Uterus (tissue), 4 donors: ENCODE results near the gene CLDN24. TPM values are rescaled to one million over a fixed set of nuclear protein-coding genes. Genes with fewer than 3 reads are reported as not detected.

Experiments
- DNase-seq, 2 donors: peaks; one replicate each; pipeline ENCODE4 v3.0.0-alpha.2; 2019 to 2020
- H3K27ac ChIP-seq, 2 donors: fragments of 200-600 bp; sonication (generic); 1 replicate in 1 of 2; 2 replicates in 1 of 2; pipeline ENCODE4 v1.5.1; 2016 to 2018
- H3K27me3 ChIP-seq, 2 donors: fragments of 200-600 bp; sonication (generic); one replicate each; pipeline ENCODE4 v1.5.1; 2018 to 2019; ENCODE audit warnings: control low read depth in 1 of 2
- H3K36me3 ChIP-seq, 2 donors: fragments of 200-600 bp; sonication (generic); one replicate each; pipeline ENCODE4 v1.5.1; 2019; ENCODE audit warnings: control low read depth in 1 of 2
- H3K4me1 ChIP-seq, 2 donors: fragments of 200-600 bp; sonication (generic); one replicate each; pipeline ENCODE4 v1.5.1; 2018 to 2019; ENCODE audit warnings: control low read depth in 1 of 2
- H3K4me3 ChIP-seq, 2 donors: fragments of 200-600 bp; sonication (generic); 1 replicate in 1 of 2; 2 replicates in 1 of 2; pipeline ENCODE4 v1.5.1; 2018 to 2019; ENCODE audit warnings: mild to moderate bottlenecking in 1 of 2
- H3K9me3 ChIP-seq, 2 donors: fragments of 200-600 bp; sonication (generic); one replicate each; pipeline ENCODE4 v1.5.1; 2019; ENCODE audit warnings: control low read depth in 1 of 2
- POLR2A ChIP-seq, 2 donors: fragments of 450-650 bp; IDR thresholded peaks; one replicate each; pipeline ENCODE4 v1.6.1; 2016; ENCODE audit warnings: antibody characterized with exemption in 2 of 2, mild to moderate bottlenecking in 1 of 2, moderate library complexity in 1 of 2
- intact Hi-C: fragments of 100-400 bp; cut with DNase I; formaldehyde crosslinking; loops from one replicate; pipeline ENCODE4 v1.15.1; 2023; ENCODE audit warnings: low total_unique reads
- total RNA-seq, 4 donors: library from RNA; depleted of rRNA in 3 of 4; stranded (reverse); fragments of >200 nt in 3 of 4; gene quantifications; one replicate each; pipeline versions ENCODE4 v1.1.0 to v1.2.4, GENCODE V29; 2014 to 2023
- TF ChIP-seq, protein P1 (sequence below), 4 experiments: fragments of 200-600 bp in 2 of 4; fragments of 450-650 bp in 2 of 4; sonication (generic) in 2 of 4; IDR thresholded peaks; one replicate each; pipeline ENCODE4 v1.5.1; 2016 to 2019; ENCODE audit warnings: antibody characterized with exemption in 4 of 4, mild to moderate bottlenecking in 2 of 4, moderate library complexity in 1 of 4
- donor health status: DM: yes; HTN: yes; CAD: no.

The CLDN24 gene
- total RNA-seq, 4 donors from 2014 or later = not detected

DNA sequence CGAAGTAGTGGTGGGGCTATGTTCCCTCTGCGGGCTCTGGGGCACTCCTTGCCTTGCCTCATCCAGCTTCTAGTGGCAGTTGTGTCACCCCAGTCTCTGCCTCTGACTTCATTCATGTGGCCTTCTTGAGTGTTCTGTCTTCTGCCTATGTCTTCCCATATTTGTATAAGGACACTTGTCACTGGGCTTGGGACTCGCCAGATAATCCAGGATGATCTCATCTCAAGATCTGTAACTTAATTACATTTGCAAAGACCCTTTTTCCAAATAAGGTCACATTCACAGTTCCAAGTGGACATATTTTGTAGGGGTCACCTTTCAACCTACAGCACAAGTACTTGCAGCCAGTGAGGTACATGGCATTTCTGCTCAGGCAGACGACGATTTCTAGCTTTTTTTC is 30.3 kb upstream of the CLDN24 start:
- no peaks in the 10 kb centered on the region for H3K36me3 ChIP-seq
- no peaks in the 10 kb centered on the region for H3K27me3 ChIP-seq
- no peak for DNase-seq
- TF ChIP-seq, protein P1, sequence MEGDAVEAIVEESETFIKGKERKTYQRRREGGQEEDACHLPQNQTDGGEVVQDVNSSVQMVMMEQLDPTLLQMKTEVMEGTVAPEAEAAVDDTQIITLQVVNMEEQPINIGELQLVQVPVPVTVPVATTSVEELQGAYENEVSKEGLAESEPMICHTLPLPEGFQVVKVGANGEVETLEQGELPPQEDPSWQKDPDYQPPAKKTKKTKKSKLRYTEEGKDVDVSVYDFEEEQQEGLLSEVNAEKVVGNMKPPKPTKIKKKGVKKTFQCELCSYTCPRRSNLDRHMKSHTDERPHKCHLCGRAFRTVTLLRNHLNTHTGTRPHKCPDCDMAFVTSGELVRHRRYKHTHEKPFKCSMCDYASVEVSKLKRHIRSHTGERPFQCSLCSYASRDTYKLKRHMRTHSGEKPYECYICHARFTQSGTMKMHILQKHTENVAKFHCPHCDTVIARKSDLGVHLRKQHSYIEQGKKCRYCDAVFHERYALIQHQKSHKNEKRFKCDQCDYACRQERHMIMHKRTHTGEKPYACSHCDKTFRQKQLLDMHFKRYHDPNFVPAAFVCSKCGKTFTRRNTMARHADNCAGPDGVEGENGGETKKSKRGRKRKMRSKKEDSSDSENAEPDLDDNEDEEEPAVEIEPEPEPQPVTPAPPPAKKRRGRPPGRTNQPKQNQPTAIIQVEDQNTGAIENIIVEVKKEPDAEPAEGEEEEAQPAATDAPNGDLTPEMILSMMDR (IDR thresholded peaks at IDR 0.05) = no peak
- TF ChIP-seq POLR2A (IDR thresholded peaks at IDR 0.05) = no peak
- intact Hi-C loops = no loop called here
- H3K4me1 ChIP-seq = no peaks in the 10 kb centered on the region
- no peak overlapping the region for H3K27ac ChIP-seq
- H3K9me3 ChIP-seq = no peaks in the 10 kb centered on the region
- no peak overlapping the region for H3K4me3 ChIP-seq

DNA sequence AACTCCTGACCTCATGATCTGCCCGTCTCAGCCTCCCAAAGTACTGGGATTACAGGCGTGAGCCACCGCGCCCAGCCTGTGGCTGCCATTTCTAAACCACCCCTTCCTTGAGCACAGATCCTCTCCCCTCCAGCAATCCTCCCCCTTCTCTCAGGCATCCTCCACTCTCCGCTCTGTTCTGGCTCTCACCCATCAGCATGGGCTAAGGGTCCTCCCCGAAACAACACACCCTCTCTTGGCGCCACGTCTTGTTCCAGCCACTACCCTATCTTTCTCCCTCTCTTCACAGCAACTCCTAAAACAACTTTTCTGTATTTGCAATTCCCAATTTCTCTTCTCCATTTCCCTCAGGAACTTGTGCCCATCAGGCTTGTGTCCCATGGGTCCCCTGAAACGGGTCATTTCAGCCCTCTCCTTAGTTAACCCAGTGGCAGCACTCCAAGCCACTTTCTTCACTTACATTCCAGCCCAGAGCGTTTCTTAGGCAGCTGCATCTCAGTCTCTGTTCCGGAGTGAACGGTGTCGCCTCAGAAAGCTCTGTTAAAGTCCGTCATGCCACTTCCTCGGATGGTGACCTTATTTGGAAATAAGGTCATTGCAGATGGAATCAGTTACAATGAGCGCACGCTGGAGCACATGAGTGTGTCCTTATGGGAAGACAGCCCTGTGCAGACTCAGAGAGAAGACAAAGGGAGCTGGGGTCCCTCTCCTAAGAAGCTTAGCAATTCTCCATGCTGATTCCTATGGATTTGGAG is 28.3 kb upstream of the CLDN24 start:
- no peaks in the 10 kb centered on the region for H3K9me3 ChIP-seq
- no peak for DNase-seq
- intact Hi-C loops = no loop called here
- no peaks in the 10 kb centered on the region for H3K27me3 ChIP-seq
- no peaks in the 10 kb centered on the region for H3K4me1 ChIP-seq
- no peaks in the 10 kb centered on the region for H3K36me3 ChIP-seq
- no peak overlapping the region for H3K4me3 ChIP-seq
- TF ChIP-seq, protein P1 (IDR thresholded peaks at IDR 0.05) = no peak
- TF ChIP-seq POLR2A (IDR thresholded peaks at IDR 0.05) = no peak
- H3K27ac ChIP-seq = no peak overlapping the region

DNA sequence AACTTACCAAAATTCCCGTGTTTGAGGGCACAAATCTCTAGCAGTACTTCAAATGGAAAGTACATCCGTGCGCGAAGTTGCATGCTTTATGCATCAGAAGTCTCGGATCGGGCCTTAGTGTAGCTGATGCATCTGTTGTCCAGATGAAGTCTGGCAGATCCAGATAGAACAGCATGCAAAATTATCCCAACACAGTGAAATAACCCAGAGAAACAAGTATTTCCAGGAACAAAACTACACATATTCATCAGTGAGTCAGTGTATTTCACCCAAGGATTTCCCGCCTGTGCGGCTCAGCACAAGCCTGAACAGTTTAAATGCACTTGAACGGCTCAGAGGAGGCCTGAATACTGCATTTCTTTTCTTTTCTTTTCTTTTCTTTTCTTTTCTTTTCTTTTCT is 27.4 kb upstream of the CLDN24 start:
- intact Hi-C loops = no loop called here
- Histone ChIP-seq H3K4me3 (no peak overlapping the region), H3K4me1 (no peaks in the 10 kb centered on the region), H3K27ac (no peak overlapping the region), H3K9me3 (no peaks in the 10 kb centered on the region), H3K27me3 (no peaks in the 10 kb centered on the region), H3K36me3 (no peaks in the 10 kb centered on the region)
- TF ChIP-seq, protein P1 (IDR thresholded peaks at IDR 0.05) = no peak
- TF ChIP-seq POLR2A (IDR thresholded peaks at IDR 0.05) = no peak
- DNase-seq = no peak

DNA sequence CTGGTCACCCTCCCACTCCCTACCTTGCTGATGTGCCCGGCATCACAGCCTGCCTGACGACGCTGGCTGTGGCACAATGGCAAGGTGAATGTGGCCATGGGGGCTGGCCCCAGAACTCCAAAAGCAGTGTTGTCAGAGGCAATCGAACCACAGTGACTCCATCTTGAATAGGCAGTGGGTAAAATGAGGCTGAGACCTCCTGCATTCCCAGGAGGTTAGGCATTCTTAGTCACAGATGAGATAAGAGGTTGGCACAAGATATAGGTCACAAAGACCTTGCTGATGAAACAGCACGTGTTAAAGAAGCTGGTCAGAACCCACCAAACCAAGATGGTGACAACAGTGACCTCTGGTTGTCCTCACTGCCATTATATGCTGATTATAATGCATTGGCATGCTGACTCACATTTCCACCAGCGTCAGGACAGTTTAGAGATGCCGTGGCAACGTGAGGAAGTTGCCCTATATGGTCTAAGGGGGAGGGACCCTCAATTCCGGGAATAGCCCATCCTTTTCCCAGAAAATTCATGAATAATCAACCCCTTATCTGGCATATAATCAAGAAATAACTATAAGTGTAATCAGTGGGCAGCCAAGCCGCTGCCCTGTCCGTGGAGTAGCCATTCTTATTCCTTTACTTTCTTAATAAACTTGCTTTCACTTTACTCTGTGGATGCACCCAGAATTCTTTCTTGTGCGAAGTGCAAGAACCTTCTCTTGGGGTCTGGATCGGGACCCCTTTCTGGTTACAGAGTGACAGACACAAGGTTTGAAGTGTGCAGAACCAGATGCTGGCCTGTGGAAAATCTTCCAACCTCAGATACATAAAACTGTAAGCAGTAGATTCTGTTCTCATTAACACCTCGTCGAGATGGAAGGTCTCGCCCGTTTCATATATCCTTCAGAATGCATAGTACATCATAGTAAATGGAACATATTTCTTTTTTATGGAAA is 26.8 kb upstream of the CLDN24 start:
- intact Hi-C loops = no loop called here
- no peak overlapping the region for H3K27ac ChIP-seq
- no peak for DNase-seq
- no peaks in the 10 kb centered on the region for H3K9me3 ChIP-seq
- no peaks in the 10 kb centered on the region for H3K4me1 ChIP-seq
- TF ChIP-seq POLR2A (IDR thresholded peaks at IDR 0.05) = no peak
- TF ChIP-seq, protein P1 (IDR thresholded peaks at IDR 0.05) = no peak
- H3K27me3 ChIP-seq = no peaks in the 10 kb centered on the region
- H3K36me3 ChIP-seq = no peaks in the 10 kb centered on the region
- H3K4me3 ChIP-seq = no peak overlapping the region

DNA sequence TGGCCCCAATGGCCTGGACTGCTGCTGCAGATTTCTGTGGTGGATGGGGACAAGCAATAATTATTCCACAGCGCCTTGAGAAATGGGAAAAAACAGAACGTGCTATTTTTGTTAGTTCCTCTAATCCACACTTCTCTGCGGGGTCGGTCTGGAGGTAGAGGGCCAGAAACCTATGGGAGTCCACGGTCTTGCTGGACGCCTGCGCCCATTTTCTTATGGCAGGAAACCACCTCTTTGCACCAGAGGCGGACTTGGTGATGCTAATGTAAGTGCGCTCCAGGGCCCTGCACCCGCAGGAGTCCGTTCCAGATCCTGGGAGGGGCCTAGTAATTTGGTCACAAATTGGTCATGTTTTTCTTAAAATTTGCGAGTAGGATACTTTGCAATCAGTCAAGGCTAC is 25.9 kb upstream of the CLDN24 start:
- TF ChIP-seq, protein P1 (IDR thresholded peaks at IDR 0.05) = no peak
- TF ChIP-seq POLR2A (IDR thresholded peaks at IDR 0.05) = no peak
- Histone ChIP-seq H3K36me3 (no peaks in the 10 kb centered on the region), H3K4me3 (no peak overlapping the region), H3K9me3 (no peaks in the 10 kb centered on the region), H3K27ac (no peak overlapping the region), H3K27me3 (no peaks in the 10 kb centered on the region), H3K4me1 (no peaks in the 10 kb centered on the region)
- DNase-seq = no peak
- intact Hi-C loops = no loop called here
